HG02763 (cell line): ENCODE measurements around the gene PINLYP.
"Not testable (repeated sequence)": the region's sequence is repeated elsewhere in the genome, so short reads cannot be mapped to it uniquely, and the experiment has no call there.

Source experiments
- ATAC-seq: cut with Tn5 transposase; IDR thresholded peaks from one replicate; pipeline ENCODE4 v1.9.1; 2021; ENCODE audit warnings: mild to moderate bottlenecking, moderate library complexity; ENCODE audit not compliant: unreplicated experiment

Gene PINLYP

GRCh38 chr19:43575955-43576878 lies 616 bp downstream of the PINLYP start:
- ATAC-seq, result no peak

DNA sequence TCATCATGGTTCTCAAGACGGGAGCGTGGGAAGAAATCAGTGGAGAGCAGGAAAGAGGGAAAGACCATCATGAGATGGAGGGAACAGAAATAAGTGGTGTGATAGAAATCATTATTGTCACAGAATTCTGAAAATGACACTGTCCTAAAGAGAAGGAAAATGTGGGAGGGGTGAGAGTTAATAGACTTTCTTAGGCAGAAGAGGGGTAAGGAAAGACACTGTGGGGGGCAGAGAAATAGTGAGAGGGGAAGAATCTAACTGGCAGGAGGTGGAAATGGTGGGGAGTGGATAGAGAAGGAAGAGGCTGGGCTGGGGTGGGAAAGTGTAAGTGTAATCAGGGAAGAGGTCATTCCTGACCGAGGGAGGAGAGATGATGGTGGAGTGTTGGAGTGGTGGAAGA lies 3.2 kb downstream of the PINLYP start:
- ATAC-seq, result no peak

DNA sequence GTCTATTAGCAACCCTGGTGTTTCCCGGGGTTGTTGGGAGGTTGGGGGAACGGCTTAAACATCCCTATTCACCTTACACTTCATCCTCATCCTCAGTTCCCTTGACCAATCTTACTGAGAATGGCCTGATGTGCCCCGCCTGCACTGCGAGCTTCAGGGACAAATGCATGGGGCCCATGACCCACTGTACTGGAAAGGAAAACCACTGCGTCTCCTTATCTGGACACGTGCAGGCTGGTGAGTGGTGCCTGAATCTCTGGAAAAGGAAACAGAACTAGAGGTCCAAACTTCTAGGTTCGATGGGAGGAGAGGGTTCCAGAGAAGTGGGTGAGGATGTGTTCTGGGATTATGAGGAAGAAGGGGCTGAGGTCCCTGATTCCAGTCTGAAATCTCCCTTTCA lies 5.9 kb downstream of the PINLYP start:
- no peak for ATAC-seq

DNA sequence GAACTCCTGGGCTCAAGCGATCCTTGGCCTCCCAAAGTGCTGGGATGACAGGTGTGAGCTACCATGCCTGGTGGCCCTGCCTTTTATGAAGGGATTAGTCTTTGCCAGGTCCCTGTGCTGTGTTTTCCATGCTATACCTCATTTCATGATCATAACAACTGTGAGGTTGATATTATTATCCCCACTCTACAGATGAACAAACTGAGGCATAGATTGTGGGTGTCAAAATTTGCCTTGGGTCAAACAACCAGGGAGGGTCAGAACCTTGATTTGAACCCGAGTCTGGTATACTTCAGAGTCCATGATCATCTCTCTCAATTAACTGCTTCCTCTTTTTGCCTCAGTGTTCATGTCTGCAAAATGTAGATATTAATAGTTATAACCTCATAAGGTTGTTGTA lies 6.9 kb downstream of the PINLYP start:
- ATAC-seq, result no peak

- no peak for ATAC-seq
Measured at GRCh38 chr19:43584484-43584883, 8.9 kb downstream of the PINLYP start.

DNA sequence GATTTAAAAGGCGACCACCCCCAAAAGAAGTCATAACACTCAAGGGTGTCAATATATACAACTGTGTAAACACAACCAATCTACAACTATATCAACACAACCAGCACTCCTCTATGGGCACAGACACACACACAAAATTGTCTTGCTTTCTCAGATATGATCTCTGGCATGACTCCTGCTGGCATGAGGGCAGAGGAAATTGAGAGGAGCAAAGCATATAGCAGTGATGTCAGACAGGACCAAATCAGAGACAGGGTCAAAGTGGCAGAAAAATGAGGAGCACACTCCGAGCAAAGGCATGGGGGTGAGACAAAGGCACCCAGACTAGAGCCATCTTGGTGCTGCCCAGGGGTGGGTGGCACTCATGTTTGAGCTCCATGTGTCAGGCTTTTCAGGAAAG lies 10.7 kb downstream of the PINLYP start:
- no peak for ATAC-seq

DNA sequence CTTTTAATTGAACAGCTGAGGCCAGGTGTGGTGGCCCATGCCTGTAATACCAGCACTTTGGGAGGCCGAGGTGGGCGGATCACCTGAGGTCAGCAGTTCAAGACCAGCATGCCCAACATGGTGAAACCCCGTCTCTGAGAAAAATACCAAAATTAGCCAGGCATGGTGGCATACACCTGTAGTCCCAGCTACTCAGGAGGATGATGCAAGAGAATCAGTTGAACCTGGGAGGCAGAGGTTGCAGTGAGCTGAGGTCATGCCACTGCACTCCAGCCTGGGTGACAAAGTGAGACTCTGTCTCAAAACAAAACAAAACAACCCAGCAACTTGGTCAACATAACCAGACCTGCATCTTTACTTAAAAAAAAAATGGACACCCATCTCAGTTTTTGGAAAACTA lies 11.4 kb downstream of the PINLYP start:
- not testable (repeated sequence) for ATAC-seq

DNA sequence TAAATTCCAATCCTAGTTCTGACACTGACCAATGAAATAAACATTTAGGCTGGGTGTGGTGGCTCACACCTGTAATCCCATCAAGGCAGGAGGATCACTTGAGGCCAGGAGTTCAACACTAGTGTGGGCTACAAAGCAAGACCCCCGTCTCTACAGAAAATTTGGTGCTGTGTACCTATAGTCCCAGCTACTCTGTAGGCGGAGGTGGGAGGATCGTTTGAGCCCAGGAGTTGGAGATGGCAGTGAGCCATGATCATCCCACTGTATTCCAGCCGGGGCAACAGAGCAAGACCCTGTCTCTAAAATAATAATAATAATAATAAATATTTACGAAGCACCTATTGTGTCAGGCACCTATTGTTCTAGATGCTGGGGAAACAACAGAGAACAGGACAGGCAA lies 13.7 kb downstream of the PINLYP start:
- no peak for ATAC-seq

GRCh38 chr19:43589678-43590077 lies 14.1 kb downstream of the PINLYP start:
- ATAC-seq, result no peak

- no peak for ATAC-seq
Measured at GRCh38 chr19:43591904-43592772, 16.5 kb downstream of the PINLYP start.

GRCh38 chr19:43592800-43593350 lies 17.3 kb downstream of the PINLYP start:
- no peak for ATAC-seq

GRCh38 chr19:43594081-43594697 lies 18.6 kb downstream of the PINLYP start:
- no peak for ATAC-seq

- no peak for ATAC-seq
Measured at GRCh38 chr19:43594710-43595604, 19.4 kb downstream of the PINLYP start.

- no peak for ATAC-seq
Measured at GRCh38 chr19:43595605-43595998, 20.0 kb downstream of the PINLYP start.

DNA sequence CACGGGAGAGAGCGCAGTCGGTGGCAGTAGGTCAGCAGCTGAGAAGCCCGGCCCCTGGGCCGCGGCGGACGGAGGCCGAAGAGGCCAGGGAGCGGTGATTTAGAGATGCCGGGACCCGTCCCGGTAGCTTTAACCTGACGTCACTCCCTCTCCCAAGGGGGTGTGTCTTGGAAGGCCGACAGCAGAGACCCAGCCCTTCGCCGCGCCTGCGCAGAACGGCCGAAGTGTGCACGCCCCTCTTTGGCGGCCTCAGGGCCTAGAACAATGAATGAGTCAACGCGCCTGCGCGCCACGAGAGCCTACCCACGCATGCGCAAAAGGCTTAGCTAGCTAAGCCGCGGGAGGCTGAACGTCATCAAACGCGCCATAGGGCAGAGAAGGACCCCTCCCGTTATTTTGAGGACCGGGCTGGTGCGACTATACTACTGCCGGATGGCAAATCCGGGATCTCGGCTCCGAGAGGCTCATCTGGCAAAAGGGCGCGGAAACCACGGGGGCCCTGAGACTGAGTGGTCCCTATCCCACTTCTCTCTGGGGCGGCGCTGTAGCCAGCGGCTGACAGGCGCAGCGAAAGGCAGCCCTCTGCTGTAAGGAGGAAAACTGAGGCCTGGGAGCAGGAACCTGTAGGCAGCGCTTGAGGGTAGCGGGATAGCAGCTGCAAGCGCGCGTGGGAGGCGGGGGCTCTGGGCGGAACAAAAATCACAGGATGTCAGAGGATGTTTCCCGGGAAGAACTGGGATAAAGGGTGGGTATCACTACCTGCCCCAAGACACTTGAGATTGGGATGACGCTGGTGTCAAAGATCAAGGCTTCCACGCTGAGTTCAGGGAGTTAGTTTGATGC lies 20.6 kb downstream of the PINLYP start, which contains the start of the genes IRGQ and ZNF576:
Gene IRGQ (minus strand): TSS at position 136 of the 843 bp plus-strand sequence. CDS start 796 bp downstream, outside the sequence.
Gene ZNF576 (plus strand): TSS at position 597 of the 843 bp plus-strand sequence. CDS start 514 bp downstream, outside the sequence.
- peak; percentile 87 for ATAC-seq

DNA sequence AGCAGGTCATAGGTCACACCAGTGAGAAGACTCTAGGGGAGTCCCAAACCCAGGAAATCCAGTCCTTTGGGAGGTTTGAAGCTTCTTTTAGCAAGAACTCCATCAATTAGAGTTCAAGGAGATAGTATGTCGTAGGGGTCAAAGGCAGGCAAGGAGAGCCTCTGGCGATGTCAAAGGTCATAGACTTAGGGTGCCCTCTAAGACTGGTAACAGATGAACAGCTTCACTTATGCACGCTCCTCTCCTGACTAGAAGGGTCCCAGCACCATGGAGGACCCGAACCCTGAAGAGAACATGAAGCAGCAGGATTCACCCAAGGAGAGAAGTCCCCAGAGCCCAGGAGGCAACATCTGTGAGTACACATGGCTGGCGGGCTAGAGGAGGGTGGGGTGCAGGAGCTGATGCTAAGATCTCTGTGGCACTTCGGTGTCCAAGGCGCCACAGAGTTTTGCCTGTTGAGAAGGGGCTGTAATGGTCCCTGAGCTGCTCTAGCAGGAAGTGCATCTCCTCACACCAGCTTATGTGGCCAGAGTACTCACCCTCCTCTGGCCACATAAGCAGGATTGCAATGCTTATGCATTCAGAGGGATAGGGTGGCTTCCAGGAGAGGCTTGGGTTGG lies 21.4 kb downstream of the PINLYP start:
- no peak for ATAC-seq

GRCh38 chr19:43597876-43598275 lies 22.3 kb downstream of the PINLYP start:
- no peak for ATAC-seq

- ATAC-seq, result no peak
Measured at GRCh38 chr19:43598445-43599240, 23.0 kb downstream of the PINLYP start.
